GM20000 (cell line): ENCODE results near the gene RGS9BP.
"Not testable (repeated sequence)": the region's sequence is repeated elsewhere in the genome, so short reads cannot be mapped to it uniquely, and the experiment has no call there.

ENCODE experiments used
- DNase-seq: peaks from one replicate; pipeline ENCODE4 v3.0.0; 2012; ENCODE audit warnings: low spot score
- CTCF ChIP-seq: IDR thresholded peaks from 2 replicates; pipeline ENCODE4 v1.5.1; 2012; ENCODE audit warnings: mild to moderate bottlenecking, control low read depth; ENCODE audit errors: extremely low read depth, missing control alignments

The RGS9BP gene

GRCh38 chr19:32653599-32653915 is 22.1 kb upstream of the RGS9BP start:
- DNase-seq: no peak

GRCh38 chr19:32656379-32656778 is 19.3 kb upstream of the RGS9BP start:
- not testable (repeated sequence) for DNase-seq

More at GRCh38 chr19:32653599-32653915, 22.1 kb upstream of the RGS9BP start:
- TF ChIP-seq CTCF: no peak

GRCh38 chr19:32658075-32658474 is 17.6 kb upstream of the RGS9BP start:
- TF ChIP-seq CTCF: no peak
- DNase-seq: no peak

GRCh38 chr19:32658527-32658926 is 17.1 kb upstream of the RGS9BP start:
- TF ChIP-seq CTCF: no peak
- no peak for DNase-seq

GRCh38 chr19:32661318-32661717 is 14.3 kb upstream of the RGS9BP start:
- TF ChIP-seq CTCF: no peak
- no peak for DNase-seq

GRCh38 chr19:32662186-32662585 is 13.5 kb upstream of the RGS9BP start:
- DNase-seq: no peak
- no peak for TF ChIP-seq CTCF

- no peak for TF ChIP-seq CTCF
- DNase-seq: no peak
These were observed 9.6 kb upstream of the RGS9BP start for GRCh38 chr19:32666084-32666483.

GRCh38 chr19:32669310-32669709 is 6.3 kb upstream of the RGS9BP start:
- DNase-seq: no peak
- no peak for TF ChIP-seq CTCF
